ENCODE measurements around the gene RHEX.

DNA sequence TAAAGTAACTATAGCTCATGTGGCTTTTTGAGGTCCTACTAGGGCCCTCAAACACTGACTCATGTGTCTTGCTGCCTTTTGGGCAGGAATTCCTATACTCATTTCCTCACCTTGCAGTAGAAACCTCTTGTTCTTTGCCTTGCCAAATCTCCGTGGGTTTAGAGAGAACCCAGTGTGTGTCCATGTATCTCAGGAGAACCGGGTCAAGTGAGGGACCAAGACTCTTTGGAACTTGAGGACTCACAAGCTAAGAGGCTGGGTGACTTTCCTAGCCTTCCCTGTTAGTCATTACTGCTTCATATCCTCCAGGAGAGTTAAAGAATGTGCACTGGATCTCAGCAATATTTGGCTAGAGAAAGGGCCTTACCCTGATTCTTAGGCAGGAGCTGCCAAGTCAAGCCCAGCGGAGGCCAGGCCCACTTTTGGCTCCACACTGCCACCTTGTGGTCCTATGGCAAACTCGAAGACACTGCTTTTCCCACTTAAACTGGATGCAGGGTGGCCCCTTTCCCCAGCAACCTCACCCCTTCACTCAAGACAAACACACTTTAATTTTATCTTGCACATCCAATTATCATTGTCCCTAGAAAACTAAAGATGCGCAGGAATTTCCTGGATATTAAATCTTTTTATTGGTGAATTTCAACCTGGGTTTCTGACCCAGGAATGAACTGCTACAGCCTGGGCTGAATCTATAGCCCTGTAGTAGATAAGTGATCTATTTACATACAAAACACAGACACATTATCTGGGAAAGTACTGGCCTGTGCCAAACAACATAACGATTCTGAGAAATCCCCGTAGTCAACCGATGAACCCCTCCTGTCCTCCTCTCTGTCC lies 53.6 kb downstream of the RHEX start:
- TF ChIP-seq, protein P1, sequence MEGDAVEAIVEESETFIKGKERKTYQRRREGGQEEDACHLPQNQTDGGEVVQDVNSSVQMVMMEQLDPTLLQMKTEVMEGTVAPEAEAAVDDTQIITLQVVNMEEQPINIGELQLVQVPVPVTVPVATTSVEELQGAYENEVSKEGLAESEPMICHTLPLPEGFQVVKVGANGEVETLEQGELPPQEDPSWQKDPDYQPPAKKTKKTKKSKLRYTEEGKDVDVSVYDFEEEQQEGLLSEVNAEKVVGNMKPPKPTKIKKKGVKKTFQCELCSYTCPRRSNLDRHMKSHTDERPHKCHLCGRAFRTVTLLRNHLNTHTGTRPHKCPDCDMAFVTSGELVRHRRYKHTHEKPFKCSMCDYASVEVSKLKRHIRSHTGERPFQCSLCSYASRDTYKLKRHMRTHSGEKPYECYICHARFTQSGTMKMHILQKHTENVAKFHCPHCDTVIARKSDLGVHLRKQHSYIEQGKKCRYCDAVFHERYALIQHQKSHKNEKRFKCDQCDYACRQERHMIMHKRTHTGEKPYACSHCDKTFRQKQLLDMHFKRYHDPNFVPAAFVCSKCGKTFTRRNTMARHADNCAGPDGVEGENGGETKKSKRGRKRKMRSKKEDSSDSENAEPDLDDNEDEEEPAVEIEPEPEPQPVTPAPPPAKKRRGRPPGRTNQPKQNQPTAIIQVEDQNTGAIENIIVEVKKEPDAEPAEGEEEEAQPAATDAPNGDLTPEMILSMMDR (conservative IDR thresholded peaks at IDR 0.05 in 1 of 2, IDR thresholded peaks at IDR 0.05 in 1 of 2; ENCODE audit: extremely low read depth in 1 of 2, insufficient read depth in 1 of 2, low read depth in 1 of 2, low read length in 2 of 2): peak; percentile 90 to 96
- TF ChIP-seq EZH2 (IDR thresholded peaks at IDR 0.05; ENCODE audit: borderline replicate concordance, low read length): no peak

Measured in mammary epithelial cell (primary cell).